HepG2 (cell line): ENCODE results near the gene BID. TPM values are rescaled to one million over a fixed set of nuclear protein-coding genes. Genes with fewer than 3 reads are reported as not detected.

ENCODE experiments used
- ATAC-seq: fragments of 200-7000 bp; cut with Tn5 transposase; 3 replicates; pipeline ENCODE4 v1.9.1; 2020; ENCODE audit warnings: mild to moderate bottlenecking, moderate library complexity
- BruUV-seq: library from RNA; stranded (reverse); fragments of 400-500 nt; replicated peaks from 2 replicates; lab custom pipeline; 2021; lab: Mats Ljungman, UMichigan
- CTCF ChIA-PET: fragments of 300-600 bp; formaldehyde crosslinking; extraction: SDS; loops from one replicate; lab custom pipeline; 2021; ENCODE audit warnings: low total read pairs, inconsistent platforms, low intra/inter-chr PET ratio; lab: Yijun Ruan, JAX
- POLR2A ChIA-PET: fragments of 350-600 bp; sonication (Branson Sonifier 250); formaldehyde crosslinking; loops from one replicate; lab custom pipeline; 2020; ENCODE audit warnings: antibody characterized with exemption, inconsistent platforms; lab: Yijun Ruan, JAX
- DNase-seq: peaks from one replicate; pipeline ENCODE4 v3.0.0-alpha.2; 2015; ENCODE audit warnings: low spot score
- FAIRE-seq: peaks from 3 replicates; lab custom pipeline; 2011; peaks lifted over from hg19 to GRCh38; lab: Jason Lieb, UNC
- H2AFZ ChIP-seq: one replicate; pipeline ENCODE4 v1.6.1; 2011; ENCODE audit warnings: low read length, inconsistent platforms
- H3K27ac ChIP-seq: fragments of 300-600 bp; 3 replicates; pipeline ENCODE4 v1.8.0; 2011; ENCODE audit warnings: mixed run types, mild to moderate bottlenecking, mixed read lengths, low read length, inconsistent platforms; ENCODE audit not compliant: insufficient read depth; ENCODE audit errors: extremely low read length
- H3K27me3 ChIP-seq, 2 experiments: fragments of 200-600 bp in 1 of 2; 2 replicates in 1 of 2; 3 replicates in 1 of 2; pipeline versions ENCODE4 v1.6.0 to v1.8.0; 2011; ENCODE audit warnings: low read length in 2 of 2, mild to moderate bottlenecking in 2 of 2, moderate library complexity in 2 of 2, inconsistent platforms in 1 of 2; ENCODE audit not compliant: insufficient read depth in 2 of 2, control insufficient read depth in 1 of 2
- H3K36me3 ChIP-seq, 2 experiments: fragments of 200-600 bp in 1 of 2; replicated peaks in 1 of 2; 2 replicates in 1 of 2; 3 replicates in 1 of 2; pipeline versions ENCODE4 v1.5.1 to v1.8.0; 2011; ENCODE audit warnings: low read length in 2 of 2, inconsistent platforms in 1 of 2; ENCODE audit not compliant: insufficient read depth in 2 of 2, control insufficient read depth in 1 of 2
- H3K4me1 ChIP-seq: 2 replicates; pipeline ENCODE4 v1.5.1; 2012; ENCODE audit warnings: low read length, inconsistent platforms; ENCODE audit not compliant: insufficient read depth
- H3K4me2 ChIP-seq: 2 replicates; pipeline ENCODE4 v1.6.0; 2011; ENCODE audit warnings: low read depth, low read length, inconsistent platforms
- H3K4me3 ChIP-seq, 3 experiments: fragments of 200-600 bp in 1 of 3; sonication (generic), shearing (Covaris generic) in 1 of 3; replicated peaks in 1 of 3; 2 replicates each; pipeline ENCODE4 v1.5.1; 2011 to 2016; ENCODE audit warnings: low read length in 3 of 3, inconsistent platforms in 2 of 3, low read depth in 2 of 3, mild to moderate bottlenecking in 2 of 3, control low read depth in 1 of 3, mixed read lengths in 1 of 3; ENCODE audit not compliant: insufficient read depth in 1 of 3
- H3K79me2 ChIP-seq: one replicate; pipeline ENCODE4 v1.6.1; 2011; ENCODE audit warnings: low read length, inconsistent platforms; ENCODE audit not compliant: insufficient read depth
- H3K9ac ChIP-seq: 2 replicates; pipeline ENCODE4 v1.6.0; 2011; ENCODE audit warnings: mild to moderate bottlenecking, low read depth, low read length, inconsistent platforms; ENCODE audit not compliant: insufficient read depth
- H3K9me3 ChIP-seq: 2 replicates; pipeline ENCODE4 v1.5.1; 2012; ENCODE audit warnings: mild to moderate bottlenecking, low read length
- H4K20me1 ChIP-seq: 2 replicates; pipeline ENCODE4 v1.6.0; 2011; ENCODE audit warnings: inconsistent platforms, mild to moderate bottlenecking, low read length, moderate library complexity; ENCODE audit not compliant: insufficient read depth
- ADNP ChIP-seq: sonication (generic); formaldehyde crosslinking; IDR thresholded peaks from 2 replicates; pipeline ENCODE4 v1.4.0; 2020; ENCODE audit warnings: missing genetic modification reagents
- CENPX ChIP-seq: sonication (generic); formaldehyde crosslinking; IDR thresholded peaks from 2 replicates; pipeline ENCODE4 v1.9.0; 2021; ENCODE audit warnings: mild to moderate bottlenecking, missing genetic modification reagents, moderate library complexity
- E2F5 ChIP-seq: sonication (generic); formaldehyde crosslinking; conservative IDR thresholded peaks from 2 replicates; pipeline ENCODE4 v1.4.0; 2020; ENCODE audit warnings: missing genetic modification reagents
- HMG20B ChIP-seq: conservative IDR thresholded peaks from 2 replicates; pipeline ENCODE4 v1.6.1; 2016; ENCODE audit warnings: missing genetic modification reagents, missing compliant biosample characterization
- JARID2 ChIP-seq: sonication (generic); formaldehyde crosslinking; IDR thresholded peaks from 2 replicates; pipeline ENCODE4 v1.8.1; 2023; ENCODE audit warnings: missing genetic modification reagents, inconsistent platforms; ENCODE audit not compliant: insufficient replicate concordance
- MEF2D ChIP-seq: sonication (generic); formaldehyde crosslinking; IDR thresholded peaks from 2 replicates; pipeline ENCODE4 v1.5.1; 2020; ENCODE audit warnings: mild to moderate bottlenecking, missing genetic modification reagents
- MEIS2 ChIP-seq: sonication (generic); formaldehyde crosslinking; IDR thresholded peaks from 2 replicates; pipeline ENCODE4 v1.9.0; 2021; ENCODE audit warnings: mild to moderate bottlenecking, missing genetic modification reagents
- MIER2 ChIP-seq: IDR thresholded peaks from 2 replicates; pipeline ENCODE4 v1.6.1; 2016; ENCODE audit warnings: missing biosample characterization, missing genetic modification reagents
- RBFOX2 ChIP-seq: fragments of 200-400 bp; formaldehyde crosslinking; IDR thresholded peaks from 2 replicates; pipeline ENCODE4 v1.6.1; 2017; ENCODE audit warnings: low read depth, mild to moderate bottlenecking, low read length
- SMARCE1 ChIP-seq: fragments of 450-650 bp; IDR thresholded peaks from 2 replicates; pipeline ENCODE4 v1.6.1; 2017; ENCODE audit warnings: borderline replicate concordance
- SYNCRIP ChIP-seq: fragments of 200-400 bp; formaldehyde crosslinking; IDR thresholded peaks from 2 replicates; pipeline ENCODE4 v1.6.1; 2018; ENCODE audit warnings: mild to moderate bottlenecking, low read depth, low read length; ENCODE audit not compliant: insufficient read depth
- ZBTB21 ChIP-seq: sonication (generic); formaldehyde crosslinking; IDR thresholded peaks from 2 replicates; pipeline ENCODE4 v1.4.0; 2020; ENCODE audit warnings: missing genetic modification reagents
- ZFP36L1 ChIP-seq: sonication (generic); formaldehyde crosslinking; IDR thresholded peaks from 2 replicates; pipeline ENCODE4 v1.8.0; 2022; ENCODE audit warnings: mild to moderate bottlenecking, missing genetic modification reagents, moderate library complexity
- ZNF235 ChIP-seq: sonication (generic); formaldehyde crosslinking; IDR thresholded peaks from 2 replicates; pipeline ENCODE4 v1.8.1; 2023; ENCODE audit warnings: mild to moderate bottlenecking, missing genetic modification reagents, borderline replicate concordance
- ZNF281 ChIP-seq: sonication (generic); formaldehyde crosslinking; IDR thresholded peaks from 2 replicates; pipeline ENCODE4 v1.4.0; 2020; ENCODE audit warnings: missing genetic modification reagents, borderline replicate concordance
- ZNF550 ChIP-seq: sonication (generic); formaldehyde crosslinking; IDR thresholded peaks from 2 replicates; pipeline ENCODE4 v1.4.0; 2020; ENCODE audit warnings: mild to moderate bottlenecking, missing genetic modification reagents, borderline replicate concordance
- ZNF7 ChIP-seq: IDR thresholded peaks from 2 replicates; pipeline ENCODE4 v1.6.1; 2016; ENCODE audit warnings: missing biosample characterization, missing genetic modification reagents
- ZNF724P ChIP-seq: sonication (generic); formaldehyde crosslinking; IDR thresholded peaks from 2 replicates; pipeline ENCODE4 v1.8.0; 2022; ENCODE audit warnings: missing genetic modification reagents, borderline replicate concordance
- WGBS: methylation state at CpG from one replicate; pipeline ENCODE4 v1.1.6; 2017; ENCODE audit warnings: low lambda C conversion rate; 5-methylcytosine and 5-hydroxymethylcytosine counted together
- in situ Hi-C: cut with HindIII; loops from 2 replicates; pipeline ENCODE4 v1.10.0; 2017; ENCODE audit warnings: low pct_unique_long_range_greater_than_20kb; ENCODE audit not compliant: extremely low pct_ligation_motif_present
- intact Hi-C: fragments of 100-400 bp; cut with micrococcal nuclease; formaldehyde crosslinking; loops from one replicate; pipeline ENCODE4 v1.10.0; 2022; ENCODE audit not compliant: unreplicated experiment
- polyA plus RNA-seq, 8 experiments: library from polyadenylated mRNA; depleted of rRNA in 3 of 8; stranded (reverse) in 7 of 8; unstranded in 1 of 8; fragments of >200 nt; fragmentation: Illumina TruSeq in 4 of 8; extraction: Trizol in 4 of 8; gene quantifications; 2 replicates each; pipeline versions ENCODE4 v1.2.1 to v1.2.3, GENCODE V29; 2011 to 2016; ENCODE audit warnings: low read depth in 4 of 8, missing spikeins in 1 of 8, mixed read lengths in 1 of 8; ENCODE audit not compliant: insufficient read depth in 1 of 8
- total RNA-seq, 5 experiments: library from RNA; depleted of rRNA; stranded (reverse); fragments of >200 nt; fragmentation: Illumina TruSeq; extraction: Trizol; gene quantifications; 2 replicates each; pipeline ENCODE4 v1.2.3, GENCODE V29; 2016; ENCODE audit warnings: low read depth in 1 of 5

BID gene
- total and polyA plus RNA-seq, 2 of the 13 experiments (the other 11 are each of a cell fraction or from before 2014, with no cell fraction given): 35.3 to 51.7 TPM

GRCh38 chr22:17712441-17712840, 61.8 kb downstream of the BID start:
- intact Hi-C loops (no loop called here), in situ Hi-C loops (no loop called here)
- Histone ChIP-seq H4K20me1 (no peaks in the 10 kb centered on the region), H3K4me1 (no peaks in the 10 kb centered on the region), H2AFZ (no peak overlapping the region), H3K36me3 (no peaks in the 10 kb centered on the region), H3K27me3 (no peaks in the 10 kb centered on the region), H3K9me3 (no peaks in the 10 kb centered on the region), H3K9ac (no peak overlapping the region), H3K79me2 (no peaks in the 10 kb centered on the region), H3K4me2 (no peak overlapping the region), H3K4me3 (no peak overlapping the region), H3K27ac (no peak overlapping the region)
- BruUV-seq: no TSS peak
- DNase-seq (no peak), ATAC-seq (no peak), FAIRE-seq (no peak)
- TF ChIP-seq E2F5 (CRISPR knock-in tag) (no peak), MIER2 (CRISPR knock-in tag) (no peak), SMARCE1 (no peak), ZNF724P (CRISPR knock-in tag) (no peak), ZFP36L1 (CRISPR knock-in tag) (no peak), HMG20B (CRISPR knock-in tag) (no peak), CENPX (CRISPR knock-in tag) (no peak), RBFOX2 (no peak), ZNF281 (CRISPR knock-in tag) (no peak), ZNF550 (CRISPR knock-in tag) (no peak), ADNP (CRISPR knock-in tag) (no peak), JARID2 (CRISPR knock-in tag) (no peak), SYNCRIP (no peak), ZNF7 (no peak), ZNF235 (no peak), MEF2D (CRISPR knock-in tag) (no peak), MEIS2 (CRISPR knock-in tag) (no peak), ZBTB21 (CRISPR knock-in tag) (no peak)
- POLR2A ChIA-PET: no interaction called here
- CTCF ChIA-PET: no interaction called here
- 86% methylated on average over 2 of the region's 2 CpGs for WGBS
